ENCODE results near the gene GNAO1. TPM values are rescaled to one million over a fixed set of nuclear protein-coding genes. Genes with fewer than 3 reads are reported as not detected.

Gene GNAO1
- total RNA-seq, 1 donor from 2014 or later, result 14.6 TPM

- Mint-ChIP-seq H3K27ac (no peak overlapping the region), H3K27me3 (peaks cover 7% of the 10 kb centered on the region), H3K36me3 (ENCODE audit: insufficient read depth) (no peaks in the 10 kb centered on the region), H3K9me3 (ENCODE audit: low read depth) (no peaks in the 10 kb centered on the region), H3K4me3 (ENCODE audit: low read depth) (no peak overlapping the region), H3K4me1 (ENCODE audit: low read depth) (no peaks in the 10 kb centered on the region)
- no peak for DNase-seq (ENCODE audit: low spot score, unreplicated experiment)
- TF ChIP-seq CTCF (IDR thresholded peaks at IDR 0.05; ENCODE audit: unreplicated experiment), result no peak
Observed at GRCh38 chr16:56348168-56349085, 157.1 kb downstream of the GNAO1 start.

DNA sequence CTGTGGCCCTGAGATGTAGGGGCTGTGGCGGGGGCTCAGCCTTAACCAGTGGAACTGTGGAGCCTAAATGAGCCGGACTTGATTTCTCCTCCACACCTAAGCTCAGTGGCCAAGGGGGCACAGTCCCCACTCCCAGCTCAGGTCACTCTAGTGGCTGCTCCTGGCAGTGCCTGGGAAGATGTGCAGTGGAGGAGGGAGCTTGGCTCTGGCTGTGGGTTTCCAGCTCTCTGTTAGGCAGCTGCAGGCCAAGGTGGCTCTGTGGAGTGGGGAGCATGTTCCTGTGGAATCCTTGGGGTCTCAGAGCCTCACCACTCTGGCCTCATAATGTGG is 157.8 kb downstream of the GNAO1 start:
- TF ChIP-seq CTCF (IDR thresholded peaks at IDR 0.05; ENCODE audit: unreplicated experiment), result no peak
- H3K27me3 Mint-ChIP-seq, result peaks cover 7% of the 10 kb centered on the region
- H3K4me3 Mint-ChIP-seq (ENCODE audit: low read depth), result no peak overlapping the region
- DNase-seq (ENCODE audit: low spot score, unreplicated experiment), result no peak
- no peaks in the 10 kb centered on the region for H3K4me1 Mint-ChIP-seq (ENCODE audit: low read depth)
- H3K9me3 Mint-ChIP-seq (ENCODE audit: low read depth), result no peaks in the 10 kb centered on the region
- no peak overlapping the region for H3K27ac Mint-ChIP-seq
- no peaks in the 10 kb centered on the region for H3K36me3 Mint-ChIP-seq (ENCODE audit: insufficient read depth)

DNA sequence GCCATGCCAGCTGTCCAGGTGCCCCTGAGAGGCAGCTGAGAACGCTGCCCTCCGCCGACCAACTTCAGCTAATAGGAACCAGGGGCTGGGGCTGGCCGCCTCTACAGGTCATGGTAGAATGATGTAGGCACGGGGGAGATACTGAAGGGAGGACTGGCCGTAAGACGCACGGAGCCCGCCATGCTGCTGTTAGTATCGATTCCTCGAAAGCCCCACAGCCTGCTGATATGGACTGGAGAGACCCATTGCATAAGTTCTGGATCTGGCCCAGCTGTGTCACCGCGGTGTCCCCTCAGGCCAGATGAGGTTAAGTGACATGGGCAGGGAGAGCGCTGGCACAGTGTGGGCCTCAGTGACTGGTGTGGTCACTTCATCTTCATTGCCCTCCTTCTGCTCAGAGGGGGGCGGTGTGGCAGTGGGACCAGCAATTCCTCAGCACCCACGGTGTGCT is 158.4 kb downstream of the GNAO1 start:
- no peak for DNase-seq (ENCODE audit: low spot score, unreplicated experiment)
- Mint-ChIP-seq H3K4me3 (ENCODE audit: low read depth) (no peak overlapping the region), H3K4me1 (ENCODE audit: low read depth) (no peaks in the 10 kb centered on the region), H3K9me3 (ENCODE audit: low read depth) (no peaks in the 10 kb centered on the region), H3K27me3 (peaks cover 7% of the 10 kb centered on the region), H3K27ac (no peak overlapping the region), H3K36me3 (ENCODE audit: insufficient read depth) (no peaks in the 10 kb centered on the region)
- TF ChIP-seq CTCF (IDR thresholded peaks at IDR 0.05; ENCODE audit: unreplicated experiment), result no peak

DNA sequence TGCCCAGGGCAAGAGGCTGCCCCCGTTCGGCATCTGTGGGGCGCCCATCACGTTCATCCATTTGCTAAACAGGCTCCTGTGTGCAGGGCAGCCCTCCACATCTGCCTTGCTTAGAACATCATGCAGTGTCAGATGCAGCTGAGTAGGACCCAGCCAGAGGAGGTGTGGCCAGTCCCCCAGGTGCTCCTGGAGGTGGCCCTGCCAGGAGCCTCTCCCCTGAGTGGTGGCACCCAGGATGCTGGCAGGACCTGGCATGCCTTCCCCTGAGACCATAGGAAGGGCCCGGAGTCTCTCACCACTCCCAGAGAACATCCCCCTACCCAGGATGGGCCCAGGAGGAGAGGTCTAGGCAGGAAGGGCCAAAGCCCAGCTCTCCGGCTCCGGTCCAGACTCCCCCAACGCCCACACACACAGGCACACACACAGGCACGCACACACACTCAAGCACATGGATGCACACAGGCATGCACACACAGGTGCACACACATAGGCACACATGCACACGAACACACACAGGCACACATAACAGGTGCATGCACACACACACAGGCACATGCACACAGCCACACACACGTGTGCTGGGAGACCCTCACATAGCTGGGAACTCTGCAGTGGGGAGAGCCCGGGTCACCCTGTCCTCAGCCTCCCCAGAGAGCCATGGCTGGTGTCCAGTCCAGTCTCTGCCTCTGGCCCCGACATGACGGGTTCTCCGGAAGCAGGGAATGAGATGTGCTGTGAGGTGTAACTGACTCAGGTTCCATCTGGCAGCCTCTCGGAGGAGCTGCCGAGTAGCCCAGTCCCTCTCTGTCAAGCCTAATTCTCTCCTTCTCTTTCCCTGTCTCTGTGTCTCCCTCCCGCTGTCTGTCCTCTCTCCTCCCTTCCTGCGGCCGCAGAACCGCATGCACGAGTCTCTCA is 159.5 kb downstream of the GNAO1 start:
- no peak for DNase-seq (ENCODE audit: low spot score, unreplicated experiment)
- TF ChIP-seq CTCF (IDR thresholded peaks at IDR 0.05; ENCODE audit: unreplicated experiment), result no peak
- no peak overlapping the region for H3K27ac Mint-ChIP-seq

DNA sequence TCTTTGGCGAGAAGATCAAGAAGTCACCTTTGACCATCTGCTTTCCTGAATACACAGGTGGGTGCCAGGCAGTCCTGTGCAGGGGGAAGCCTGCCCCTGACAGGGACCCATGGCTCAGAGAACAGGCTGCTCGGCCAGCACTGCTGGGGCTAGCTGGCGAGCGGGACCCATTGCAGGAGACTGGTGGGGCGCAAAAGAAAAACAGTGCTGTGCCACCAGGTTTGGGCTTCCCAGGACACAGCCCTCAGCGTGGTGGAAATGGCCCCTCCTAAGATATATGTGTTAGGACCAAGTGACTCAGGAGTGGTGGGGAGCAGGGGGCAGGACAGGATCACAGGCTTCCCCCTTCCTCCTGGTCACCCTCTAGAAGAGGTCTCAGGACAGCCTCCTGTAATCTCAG is 160.2 kb downstream of the GNAO1 start:
- no peak overlapping the region for H3K27ac Mint-ChIP-seq
- no peak for DNase-seq (ENCODE audit: low spot score, unreplicated experiment)
- H3K4me1 Mint-ChIP-seq (ENCODE audit: low read depth), result peaks cover 3% of the 10 kb centered on the region
- no peaks in the 10 kb centered on the region for H3K9me3 Mint-ChIP-seq (ENCODE audit: low read depth)
- no peaks in the 10 kb centered on the region for H3K36me3 Mint-ChIP-seq (ENCODE audit: insufficient read depth)
- peaks cover 7% of the 10 kb centered on the region for H3K27me3 Mint-ChIP-seq
- H3K4me3 Mint-ChIP-seq (ENCODE audit: low read depth), result no peak overlapping the region
- TF ChIP-seq CTCF (IDR thresholded peaks at IDR 0.05; ENCODE audit: unreplicated experiment), result no peak

More for the DNA sequence above, 159.5 kb downstream of the GNAO1 start:
- Mint-ChIP-seq H3K4me1 (ENCODE audit: low read depth) (no peaks in the 10 kb centered on the region), H3K36me3 (ENCODE audit: insufficient read depth) (no peaks in the 10 kb centered on the region), H3K27me3 (peaks cover 7% of the 10 kb centered on the region), H3K9me3 (ENCODE audit: low read depth) (no peaks in the 10 kb centered on the region), H3K4me3 (ENCODE audit: low read depth) (no peak overlapping the region)

Data from progenitor cell of endocrine pancreas (in vitro differentiated cells).